ENCODE results near the gene TSFM.
"Not testable (repeated sequence)": the region's sequence is repeated elsewhere in the genome, so short reads cannot be mapped to it uniquely, and the experiment has no call there.

TSFM gene

DNA sequence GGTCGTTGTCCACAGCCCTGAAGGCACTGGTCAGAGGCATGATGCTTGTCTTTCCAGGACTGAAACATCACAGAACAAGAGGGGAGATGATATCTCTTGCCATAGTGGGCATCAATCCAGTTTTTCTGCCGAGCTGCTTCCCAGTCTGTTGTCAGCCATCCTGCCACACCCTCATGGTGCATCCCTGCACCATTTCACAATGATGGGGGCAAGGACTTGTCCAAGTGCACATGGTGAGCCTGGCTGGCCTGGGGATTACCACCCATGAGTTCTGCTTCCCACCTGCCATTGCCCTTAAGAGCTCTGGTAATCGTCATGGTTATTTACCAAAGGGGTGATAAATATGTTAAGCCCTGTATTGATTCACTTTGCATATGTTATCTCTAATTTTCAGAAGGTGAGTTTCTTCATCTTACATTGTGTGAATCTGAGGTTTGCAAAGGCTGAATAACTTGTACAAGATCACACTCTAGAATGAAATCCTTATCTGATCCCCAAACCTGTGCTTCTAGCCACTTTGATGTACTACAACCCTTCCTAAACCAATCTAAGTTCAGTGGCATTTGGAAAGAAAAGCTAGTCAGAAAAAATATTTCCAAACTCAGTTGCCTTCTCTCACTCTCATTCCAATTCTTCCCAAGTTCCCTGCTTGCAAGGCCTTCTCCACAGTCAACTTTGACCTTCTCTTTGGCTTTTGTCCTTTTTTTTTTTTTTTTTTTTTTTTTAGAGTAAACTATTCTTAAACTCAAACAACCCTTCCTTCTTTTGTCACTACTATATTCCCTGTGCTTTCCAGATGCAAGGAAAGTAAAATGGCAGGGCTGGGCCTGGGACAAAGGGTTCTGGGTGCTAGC, 33.6 kb downstream of the TSFM start:
- DNase-seq, result no peak

GRCh38 chr12:57816855-57817151, 34.2 kb downstream of the TSFM start:
- no peak for DNase-seq

DNA sequence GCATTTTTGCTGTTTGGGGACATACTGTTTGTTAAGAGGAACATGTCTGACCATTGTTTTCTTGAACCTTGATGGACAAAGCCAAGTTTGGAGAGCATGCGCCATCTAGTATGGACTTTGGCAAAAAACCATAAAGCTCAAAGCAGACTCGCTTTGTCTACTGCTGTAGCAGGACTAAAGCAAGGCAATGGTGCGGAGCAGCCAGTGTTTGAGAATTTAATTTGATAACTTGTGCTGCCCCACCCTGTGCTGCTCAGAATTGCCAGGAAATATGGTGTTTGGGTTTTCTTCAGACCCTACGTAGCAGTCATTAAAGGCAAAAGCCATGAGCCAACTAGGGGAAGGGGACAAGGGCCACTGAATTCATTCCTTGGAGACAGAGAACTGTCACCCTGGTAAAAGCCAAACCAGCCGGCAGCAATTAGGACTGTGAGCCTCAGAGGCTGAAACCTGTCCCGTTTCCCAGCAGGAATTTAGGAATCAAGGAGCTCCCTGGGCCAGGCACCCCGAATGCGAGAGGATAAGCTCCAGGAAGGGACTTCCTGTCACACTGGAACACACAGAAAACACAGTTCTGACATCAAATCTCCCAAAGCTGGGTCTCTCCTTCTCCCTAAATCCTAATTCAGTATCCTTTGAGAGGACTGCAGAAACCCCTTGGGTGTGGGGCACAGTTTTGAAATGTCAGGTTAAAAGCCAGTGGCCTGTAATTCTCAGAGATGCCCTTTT, 34.8 kb downstream of the TSFM start:
- no peak for DNase-seq

DNA sequence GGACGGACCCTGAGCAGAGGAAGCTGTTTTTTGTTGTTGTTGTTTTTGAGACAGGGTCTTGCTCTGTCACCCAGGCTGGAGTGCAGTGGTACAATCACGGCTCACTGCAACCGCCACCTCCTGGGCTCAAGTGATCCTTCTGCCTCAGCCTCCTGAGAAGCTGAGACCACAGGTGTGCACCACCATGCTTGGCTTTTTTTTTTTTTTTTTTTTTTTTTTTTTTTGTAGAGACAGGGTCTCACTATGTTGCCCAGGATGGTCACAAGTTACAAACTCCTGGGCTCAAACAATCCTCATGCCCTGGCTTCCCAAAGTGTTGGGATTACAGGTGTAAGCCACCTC, 35.4 kb downstream of the TSFM start:
- not testable (repeated sequence) for DNase-seq

- DNase-seq, result not testable (repeated sequence)
These were observed 37.5 kb downstream of the TSFM start for GRCh38 chr12:57820119-57820518.

DNA sequence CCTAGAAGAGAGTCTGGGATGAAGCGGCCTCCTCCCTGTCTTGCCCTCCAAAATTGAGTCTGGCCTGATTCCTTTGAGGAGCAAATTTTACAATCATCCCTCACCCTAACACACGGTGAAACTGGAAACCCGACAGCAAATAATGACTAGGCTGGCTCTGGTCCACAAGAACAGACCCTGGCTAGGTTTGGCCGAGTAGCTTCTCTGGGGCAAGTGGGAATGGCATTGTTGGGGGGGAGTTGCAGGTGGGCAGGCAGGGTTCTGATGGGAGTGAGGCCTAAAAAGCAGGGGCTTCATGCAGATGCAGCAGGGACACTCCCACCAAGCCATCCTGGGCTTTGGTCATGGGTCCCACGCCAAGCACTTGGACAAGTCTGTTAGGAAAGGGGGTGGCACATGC, 38.4 kb downstream of the TSFM start:
- not testable (repeated sequence) for DNase-seq

- DNase-seq, result no peak
These were observed 39.1 kb downstream of the TSFM start for GRCh38 chr12:57821474-57822214.

GRCh38 chr12:57822392-57823130, 40.0 kb downstream of the TSFM start:
- no peak for DNase-seq

DNA sequence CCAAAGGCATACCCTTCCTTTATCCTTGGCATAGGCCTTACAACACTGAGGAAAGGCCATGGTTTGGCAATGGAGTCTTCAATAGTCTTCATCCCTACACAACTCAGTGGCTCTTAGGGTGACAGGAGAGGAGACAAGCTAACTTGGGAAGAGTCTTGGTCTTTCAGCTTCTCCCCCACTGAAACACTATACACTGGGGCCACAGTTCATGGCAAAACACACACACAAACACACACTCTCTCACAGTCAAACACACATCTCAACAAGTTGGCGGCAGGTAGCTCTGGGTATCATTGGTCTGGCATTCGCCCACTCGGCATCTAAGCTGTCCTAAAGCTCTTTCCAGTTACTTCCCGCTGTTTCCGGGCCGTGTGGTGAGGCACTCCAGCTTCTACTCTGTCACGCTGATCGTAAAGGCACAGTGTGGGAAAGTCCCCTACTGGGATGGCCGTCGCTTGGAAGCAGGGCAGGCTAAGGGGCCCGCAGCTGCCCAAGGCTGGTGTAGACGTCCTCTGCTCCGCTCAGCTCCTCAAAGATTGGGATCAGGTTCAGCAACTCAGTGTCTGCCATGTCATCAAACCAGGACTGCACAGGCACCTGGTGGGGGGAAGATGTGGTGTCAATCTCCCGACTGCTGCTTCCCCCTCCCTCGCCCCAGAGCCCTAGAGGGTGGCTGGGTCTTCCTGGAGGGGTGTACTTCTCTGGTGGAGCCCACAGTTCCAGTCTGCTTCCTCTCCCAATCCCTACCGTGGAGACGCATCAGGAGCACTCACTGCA, 40.7 kb downstream of the TSFM start:
- no peak for DNase-seq

DNA sequence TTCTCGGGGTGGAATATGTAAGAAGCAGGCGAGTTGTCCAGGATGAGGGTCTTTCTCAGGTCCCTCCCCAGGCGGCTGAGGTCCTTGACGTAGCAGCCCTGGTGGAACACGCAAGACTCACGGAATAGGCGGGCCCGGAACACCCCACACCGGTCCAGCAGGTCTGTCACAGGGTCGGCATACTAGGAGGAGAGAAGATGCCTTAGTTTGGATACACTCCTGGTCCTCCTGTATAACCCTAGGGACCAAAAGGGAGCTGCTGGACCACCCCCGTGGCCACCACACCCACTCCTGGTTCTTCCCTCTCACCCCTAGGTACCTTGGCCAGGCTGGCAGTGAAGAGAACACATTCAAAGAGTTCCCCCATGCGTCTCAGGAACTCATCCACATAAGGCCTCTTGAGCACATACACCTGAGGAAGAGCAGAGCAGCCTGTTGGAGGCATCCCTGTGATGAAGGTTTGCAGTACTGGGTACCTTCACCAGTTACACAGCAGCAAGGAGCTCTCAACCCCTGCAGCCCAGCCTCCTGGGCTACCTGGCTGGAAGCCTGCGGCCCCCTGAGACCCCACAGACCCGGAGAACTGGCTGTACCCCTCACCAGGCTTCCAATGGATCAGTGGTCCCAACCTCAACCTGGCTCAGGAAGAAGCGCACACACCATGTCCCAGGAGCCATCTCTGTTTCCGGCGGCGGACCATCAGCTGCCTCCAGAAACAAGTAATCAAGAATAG, 41.5 kb downstream of the TSFM start:
- no peak for DNase-seq

- DNase-seq, result no peak
These were observed 42.9 kb downstream of the TSFM start for GRCh38 chr12:57825451-57825850.

- no peak for DNase-seq
These were observed 43.8 kb downstream of the TSFM start for GRCh38 chr12:57826400-57826799.

DNA sequence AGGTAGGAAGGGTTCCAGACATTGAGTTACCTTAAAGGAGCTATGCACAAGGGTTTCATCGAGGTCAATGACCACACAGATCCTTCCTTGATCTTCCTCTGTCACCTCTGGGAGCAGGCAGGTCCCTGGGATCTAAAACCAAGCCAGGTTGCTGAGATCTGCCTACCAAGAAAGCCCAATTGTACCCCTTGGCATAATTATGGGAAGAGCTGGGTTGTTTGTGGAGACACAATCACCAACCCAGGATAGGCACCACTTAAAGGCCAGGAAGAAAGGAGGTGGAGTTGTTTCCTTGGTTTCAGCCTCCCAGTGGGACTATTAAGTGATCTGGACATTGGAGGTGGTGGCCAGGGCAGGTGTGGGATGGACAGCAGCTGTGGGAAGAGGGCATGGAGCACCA, 44.4 kb downstream of the TSFM start:
- DNase-seq, result no peak

DNA sequence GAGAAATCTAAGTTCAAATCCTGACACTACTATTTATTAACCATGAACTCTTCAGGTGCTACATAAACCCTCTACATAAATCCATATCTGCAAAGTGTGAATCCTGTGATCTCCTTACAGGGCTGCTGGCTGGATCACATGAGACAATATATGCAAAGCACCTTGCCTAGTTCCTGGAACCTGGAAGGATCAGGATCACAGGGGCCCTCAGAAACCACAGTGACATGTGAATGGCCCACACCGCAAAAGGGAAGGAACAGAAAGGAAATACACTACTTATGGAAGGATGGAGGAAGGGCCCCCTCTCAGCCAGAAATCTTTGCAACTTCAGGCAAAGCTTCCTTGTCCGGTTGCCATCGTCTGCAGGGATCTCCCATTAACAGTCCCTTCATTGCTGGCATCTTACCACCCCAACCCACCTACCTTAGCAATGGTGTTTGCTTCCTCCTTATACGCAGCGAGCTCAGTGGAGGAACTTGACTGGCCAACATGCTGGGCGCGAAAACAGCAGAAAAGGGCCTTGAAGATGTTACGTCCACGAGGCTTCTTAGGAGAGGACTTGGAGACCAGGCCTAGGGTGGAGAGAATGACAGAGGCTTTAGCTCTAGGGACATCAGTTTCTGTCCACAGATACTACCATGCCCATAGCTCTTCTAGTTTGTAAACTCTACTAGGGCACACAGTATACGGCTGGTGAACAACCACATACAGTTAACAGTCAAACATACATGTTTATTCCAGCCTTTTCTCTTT, 46.6 kb downstream of the TSFM start:
- no peak for DNase-seq

- no peak for DNase-seq
These were observed 47.8 kb downstream of the TSFM start for GRCh38 chr12:57830393-57830792.

DNA sequence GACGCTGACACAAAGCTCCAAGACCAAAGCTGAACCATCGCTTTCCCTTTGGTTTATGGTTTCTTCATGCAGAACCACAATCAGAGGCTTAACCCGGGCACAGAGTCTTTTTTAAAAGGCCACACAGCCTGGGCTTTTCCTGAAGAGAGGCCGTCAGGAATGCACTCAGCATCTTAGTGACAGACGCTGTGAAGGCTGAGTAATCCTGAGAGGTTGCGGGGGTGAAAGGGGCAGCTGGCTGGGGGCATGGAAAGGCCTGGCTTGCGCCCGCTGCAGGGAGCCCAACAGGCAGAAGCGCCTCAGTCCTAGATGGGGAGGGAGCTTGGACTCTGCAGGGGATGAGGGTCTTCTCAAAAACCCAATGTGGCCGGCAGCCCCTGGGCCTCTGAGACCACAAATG, 50.4 kb downstream of the TSFM start:
- no peak for DNase-seq

DNA sequence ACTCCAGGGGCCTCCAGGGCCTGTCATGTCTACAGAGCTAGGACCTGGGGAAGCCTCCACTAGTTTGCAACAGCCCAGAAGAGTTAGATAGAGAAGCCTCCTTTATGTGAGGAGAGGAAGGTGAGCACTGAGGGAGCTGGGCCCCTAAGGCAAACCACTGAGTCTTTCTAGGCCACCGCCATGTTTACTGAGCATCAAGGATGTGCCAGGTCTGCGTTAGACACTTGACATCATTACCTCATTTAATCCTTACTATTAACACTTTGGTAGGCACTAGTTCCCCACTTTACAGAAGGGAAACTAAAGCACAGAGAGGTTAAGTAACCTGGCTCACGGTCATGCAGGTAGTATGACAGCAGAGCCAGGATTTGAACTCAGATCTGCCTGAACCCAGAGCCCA, 51.1 kb downstream of the TSFM start:
- DNase-seq, result no peak

GRCh38 chr12:57834086-57834876, 51.7 kb downstream of the TSFM start:
- DNase-seq, result no peak

DNA sequence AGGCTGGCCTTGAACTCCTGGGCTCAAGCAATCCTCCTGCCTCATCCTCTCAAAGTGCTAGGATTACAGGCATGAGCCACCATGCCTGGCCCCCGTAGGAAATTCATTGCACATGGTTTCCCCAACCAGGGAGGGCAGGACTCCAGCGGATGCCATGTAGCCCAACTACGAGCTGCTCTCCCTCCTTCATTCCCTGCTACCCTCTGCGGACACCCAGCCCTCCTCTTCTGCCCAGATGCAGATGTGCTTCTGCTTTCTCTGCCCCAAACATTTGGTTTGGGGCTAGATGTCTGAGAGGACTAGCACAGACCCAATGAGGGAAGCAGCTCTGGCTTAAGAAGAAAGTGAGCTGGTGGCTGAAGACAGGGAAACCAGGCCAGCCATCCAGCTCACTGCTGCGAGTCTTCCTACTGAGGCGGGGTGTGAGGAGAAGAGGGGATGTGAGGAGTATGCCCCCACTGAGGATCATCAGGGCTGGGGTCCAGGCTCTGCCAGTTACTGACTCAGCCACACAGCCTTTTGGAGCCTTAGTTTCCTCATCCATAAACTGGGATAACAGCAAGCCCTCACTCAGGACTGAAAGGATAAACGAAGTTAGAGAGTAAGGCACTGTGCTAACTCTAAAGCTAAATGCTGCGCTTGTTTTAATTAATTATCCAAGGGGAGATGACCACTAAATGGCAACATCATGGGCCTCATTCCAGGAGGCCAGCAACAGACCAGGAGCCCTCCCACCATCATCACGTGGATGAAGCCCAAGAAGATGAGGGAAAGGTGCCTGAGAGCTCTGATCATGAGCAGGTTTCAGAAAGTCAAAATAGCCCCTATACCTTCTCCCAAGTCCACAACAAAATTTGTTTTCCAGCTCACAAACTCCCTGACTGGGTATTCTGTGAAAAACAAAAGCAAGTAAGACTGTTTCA, 53.0 kb downstream of the TSFM start:
- no peak for DNase-seq
